DOHH2 (cell line): Measurements from ENCODE around the gene NHLH1.

ENCODE experiments used
- H3F3A ChIP-seq: fragments of 200-600 bp; sonication (generic), shearing (Covaris generic); 2 replicates; pipeline ENCODE4 v1.6.0; 2016; ENCODE audit warnings: antibody characterized with exemption, mild to moderate bottlenecking; ENCODE audit not compliant: control insufficient read depth, insufficient read depth
- H3K27ac ChIP-seq: fragments of 200-600 bp; sonication (generic); 2 replicates; pipeline ENCODE4 v1.5.1; 2014; ENCODE audit warnings: low read depth, mild to moderate bottlenecking, low read length, moderate library complexity
- H3K27me3 ChIP-seq: fragments of 200-600 bp; sonication (generic); 2 replicates; pipeline ENCODE4 v1.6.1; 2014; ENCODE audit warnings: mild to moderate bottlenecking, low read length, mixed read lengths; ENCODE audit not compliant: control insufficient read depth
- H3K36me3 ChIP-seq: fragments of 200-600 bp; sonication (generic); 2 replicates; pipeline ENCODE4 v1.6.1; 2014; ENCODE audit warnings: mild to moderate bottlenecking, low read length, moderate library complexity, mixed read lengths; ENCODE audit not compliant: control insufficient read depth
- H3K4me1 ChIP-seq: fragments of 200-600 bp; sonication (generic); 2 replicates; pipeline ENCODE4 v1.6.1; 2014; ENCODE audit warnings: mild to moderate bottlenecking, low read length, mixed read lengths; ENCODE audit not compliant: control insufficient read depth
- H3K4me2 ChIP-seq: fragments of 200-600 bp; sonication (generic); 2 replicates; pipeline ENCODE4 v1.6.0; 2014; ENCODE audit warnings: mild to moderate bottlenecking, low read length, moderate library complexity
- H3K4me3 ChIP-seq: fragments of 200-600 bp; sonication (generic); 2 replicates; pipeline ENCODE4 v1.5.1; 2014; ENCODE audit warnings: mild to moderate bottlenecking, low read length, mixed read lengths
- H3K79me2 ChIP-seq: fragments of 200-600 bp; sonication (generic); 2 replicates; pipeline ENCODE4 v1.6.1; 2014; ENCODE audit warnings: mild to moderate bottlenecking, low read length, mixed read lengths; ENCODE audit not compliant: control insufficient read depth
- H3K9me2 ChIP-seq: fragments of 200-600 bp; sonication (generic); replicated peaks from 2 replicates; pipeline ENCODE4 v1.6.1; 2014; ENCODE audit warnings: mild to moderate bottlenecking, low read length, mixed read lengths; ENCODE audit not compliant: control insufficient read depth
- H3K9me3 ChIP-seq: fragments of 200-600 bp; sonication (generic); 2 replicates; pipeline ENCODE4 v1.6.1; 2014; ENCODE audit warnings: antibody characterized with exemption, low read length, mixed read lengths; ENCODE audit not compliant: control insufficient read depth, insufficient read depth
- H4K20me1 ChIP-seq: fragments of 200-600 bp; sonication (generic); 2 replicates; pipeline ENCODE4 v1.6.0; 2014; ENCODE audit warnings: low read depth, mild to moderate bottlenecking, antibody characterized with exemption, low read length, moderate library complexity; ENCODE audit not compliant: control insufficient read depth, insufficient read depth
- EZH2phosphoT487 ChIP-seq: fragments of 200-600 bp; sonication (generic); IDR thresholded peaks from 2 replicates; pipeline ENCODE4 v1.6.1; 2017; ENCODE audit warnings: borderline replicate concordance, mild to moderate bottlenecking, antibody characterized with exemption, low read length, moderate library complexity, mixed read lengths
- TF ChIP-seq, protein P1 (sequence below): fragments of 200-600 bp; sonication (generic); IDR thresholded peaks from one replicate; pipeline ENCODE4 v1.5.1; 2014; ENCODE audit warnings: antibody characterized with exemption, mild to moderate bottlenecking, low read depth, low read length; ENCODE audit not compliant: poor library complexity, severe bottlenecking

NHLH1 gene

DNA sequence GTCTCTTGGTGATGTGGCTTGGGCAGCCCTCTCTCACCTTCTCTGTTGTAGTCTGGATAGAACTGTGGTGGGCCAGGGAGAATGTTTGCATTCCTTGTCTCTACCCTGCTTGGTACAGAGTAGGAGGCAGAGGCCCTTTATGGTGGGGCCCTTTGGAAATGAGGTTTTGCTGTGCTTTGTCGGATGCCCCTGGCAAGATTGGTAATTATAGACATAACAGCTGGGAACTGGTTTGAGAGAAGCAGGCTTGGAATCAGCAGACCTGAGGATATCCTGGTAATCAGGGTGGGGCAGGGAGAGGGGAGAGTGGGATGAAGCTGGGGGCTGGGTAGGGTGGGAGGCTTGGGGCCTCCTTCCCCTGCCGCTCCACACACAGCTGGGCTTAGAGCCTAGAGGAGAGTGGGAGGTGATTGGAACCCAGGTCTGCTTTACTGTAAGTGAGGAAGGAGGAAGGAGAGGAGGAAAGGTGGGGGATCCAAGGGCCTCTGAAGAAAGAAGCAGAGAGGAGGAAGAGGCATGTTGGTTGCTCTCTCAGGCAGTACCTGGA, 38.5 kb downstream of the NHLH1 start:
- H3K9me2 ChIP-seq = no peaks in the 10 kb centered on the region
- no peaks in the 10 kb centered on the region for H3K9me3 ChIP-seq
- peaks cover 37% of the 10 kb centered on the region for H3K27me3 ChIP-seq
- no peaks in the 10 kb centered on the region for H3K79me2 ChIP-seq
- no peak overlapping the region for H3K4me3 ChIP-seq
- H4K20me1 ChIP-seq = no peaks in the 10 kb centered on the region
- H3K27ac ChIP-seq = no peak overlapping the region
- peaks cover 10% of the 10 kb centered on the region for H3K4me1 ChIP-seq
- H3K36me3 ChIP-seq = no peaks in the 10 kb centered on the region
- no peaks in the 10 kb centered on the region for H3F3A ChIP-seq
- H3K4me2 ChIP-seq = no peak overlapping the region
- no peak for TF ChIP-seq EZH2phosphoT487
- TF ChIP-seq, protein P1, sequence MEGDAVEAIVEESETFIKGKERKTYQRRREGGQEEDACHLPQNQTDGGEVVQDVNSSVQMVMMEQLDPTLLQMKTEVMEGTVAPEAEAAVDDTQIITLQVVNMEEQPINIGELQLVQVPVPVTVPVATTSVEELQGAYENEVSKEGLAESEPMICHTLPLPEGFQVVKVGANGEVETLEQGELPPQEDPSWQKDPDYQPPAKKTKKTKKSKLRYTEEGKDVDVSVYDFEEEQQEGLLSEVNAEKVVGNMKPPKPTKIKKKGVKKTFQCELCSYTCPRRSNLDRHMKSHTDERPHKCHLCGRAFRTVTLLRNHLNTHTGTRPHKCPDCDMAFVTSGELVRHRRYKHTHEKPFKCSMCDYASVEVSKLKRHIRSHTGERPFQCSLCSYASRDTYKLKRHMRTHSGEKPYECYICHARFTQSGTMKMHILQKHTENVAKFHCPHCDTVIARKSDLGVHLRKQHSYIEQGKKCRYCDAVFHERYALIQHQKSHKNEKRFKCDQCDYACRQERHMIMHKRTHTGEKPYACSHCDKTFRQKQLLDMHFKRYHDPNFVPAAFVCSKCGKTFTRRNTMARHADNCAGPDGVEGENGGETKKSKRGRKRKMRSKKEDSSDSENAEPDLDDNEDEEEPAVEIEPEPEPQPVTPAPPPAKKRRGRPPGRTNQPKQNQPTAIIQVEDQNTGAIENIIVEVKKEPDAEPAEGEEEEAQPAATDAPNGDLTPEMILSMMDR = no peak

- Histone ChIP-seq H3K4me2 (no peak overlapping the region), H3K27me3 (peaks cover 28% of the 10 kb centered on the region), H3K27ac (no peak overlapping the region), H3K4me1 (peaks cover under 1% of the 10 kb centered on the region), H3K36me3 (no peaks in the 10 kb centered on the region), H3K4me3 (no peak overlapping the region), H4K20me1 (no peaks in the 10 kb centered on the region), H3F3A (no peaks in the 10 kb centered on the region), H3K9me3 (no peaks in the 10 kb centered on the region), H3K79me2 (no peaks in the 10 kb centered on the region), H3K9me2 (no peaks in the 10 kb centered on the region)
- TF ChIP-seq, protein P1 = no peak
- TF ChIP-seq EZH2phosphoT487 = no peak
These were observed 39.5 kb downstream of the NHLH1 start for GRCh38 chr1:160406131-160406968.

- Histone ChIP-seq H3K27me3 (peaks cover 10% of the 10 kb centered on the region; the same call in 1 of the 2 replicates), H3K4me2 (no peak overlapping the region), H3K27ac (no peak overlapping the region), H3F3A (no peaks in the 10 kb centered on the region), H4K20me1 (no peaks in the 10 kb centered on the region), H3K9me3 (no peaks in the 10 kb centered on the region), H3K36me3 (no peaks in the 10 kb centered on the region), H3K4me1 (no peaks in the 10 kb centered on the region), H3K79me2 (no peaks in the 10 kb centered on the region), H3K4me3 (no peak overlapping the region), H3K9me2 (no peaks in the 10 kb centered on the region)
- TF ChIP-seq, protein P1 = no peak
- no peak for TF ChIP-seq EZH2phosphoT487
These were observed 41.2 kb downstream of the NHLH1 start for GRCh38 chr1:160407839-160408801.
